Measurements from ENCODE around the gene PPP1R1A. TPM values are rescaled to one million over a fixed set of nuclear protein-coding genes. Genes with fewer than 3 reads are reported as not detected.

The PPP1R1A gene, protein sequence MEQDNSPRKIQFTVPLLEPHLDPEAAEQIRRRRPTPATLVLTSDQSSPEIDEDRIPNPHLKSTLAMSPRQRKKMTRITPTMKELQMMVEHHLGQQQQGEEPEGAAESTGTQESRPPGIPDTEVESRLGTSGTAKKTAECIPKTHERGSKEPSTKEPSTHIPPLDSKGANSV
- 11.9 TPM for total RNA-seq

DNA sequence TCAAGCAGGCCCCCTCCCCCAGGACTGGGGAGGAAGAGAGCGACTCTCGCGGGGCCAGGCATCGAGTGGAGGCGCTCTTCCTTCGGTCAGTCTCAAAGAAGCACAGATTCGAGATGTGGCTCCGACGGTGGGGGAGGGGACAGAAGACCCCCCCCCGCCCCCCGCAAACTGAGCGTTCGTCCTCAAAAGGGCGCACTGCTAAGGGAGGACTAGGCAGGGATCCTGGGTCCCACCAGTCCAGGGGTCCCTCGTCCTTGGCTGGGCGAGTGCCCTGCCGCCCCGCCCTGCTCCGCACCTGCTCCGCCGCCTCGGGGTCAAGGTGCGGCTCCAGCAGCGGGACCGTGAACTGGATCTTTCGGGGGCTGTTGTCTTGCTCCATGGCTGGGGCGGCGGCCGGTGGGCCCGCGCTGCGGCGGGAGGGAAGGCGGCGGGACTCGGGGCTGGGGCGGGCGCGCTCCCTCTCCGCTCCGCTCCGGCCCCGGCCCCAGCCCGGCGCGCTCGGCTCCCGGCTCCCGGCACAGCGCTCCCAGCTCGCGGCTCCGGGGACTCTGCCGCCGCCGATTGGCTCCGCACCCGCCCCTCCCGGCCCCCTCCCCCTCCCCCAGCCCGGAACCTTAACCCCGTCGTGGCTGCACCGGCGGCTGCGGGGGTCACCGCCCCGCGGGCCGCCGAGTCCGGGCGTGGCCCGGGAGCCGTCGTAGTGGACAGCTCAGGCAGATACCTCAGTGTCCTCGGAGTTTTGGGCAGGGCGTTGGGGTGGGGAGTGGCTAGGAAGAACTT lies at the start of gene PPP1R1A:
Gene PPP1R1A (minus strand): TSS at position 550 of the 780 bp plus-strand sequence. CDS start 171 bp downstream, at position 379.

GRCh38 chr12:54634795-54635194 lies 46.3 kb upstream of the PPP1R1A start, which contains the start of gene LACRT:
Gene LACRT, minus strand, starts transcription at chr12:54634895. Its CDS starts 54 bp downstream, at chr12:54634841.

Other genes with a start within 250 kb of the PPP1R1A start
- 0.53 TPM for gene GPR84, start 224.2 kb downstream of the PPP1R1A start, total RNA-seq
- gene ZNF385A, start 203.9 kb downstream of the PPP1R1A start, total RNA-seq, result 12.1 TPM
- 59.6 TPM for gene ITGA5, start 169.4 kb downstream of the PPP1R1A start, total RNA-seq
- not detected for gene GTSF1, start 115.1 kb downstream of the PPP1R1A start, total RNA-seq
- 9.1 TPM for gene NCKAP1L, start 90.9 kb downstream of the PPP1R1A start, total RNA-seq
- 7.9 TPM for gene PDE1B, start 39.1 kb downstream of the PPP1R1A start, total RNA-seq
- not detected for gene LACRT, start 46.2 kb upstream of the PPP1R1A start, total RNA-seq
- not detected for gene DCD, start 59.7 kb upstream of the PPP1R1A start, total RNA-seq

Measured in metanephros (tissue), 1 donor.